ENCODE measurements around the gene TNS3.

Gene TNS3

DNA sequence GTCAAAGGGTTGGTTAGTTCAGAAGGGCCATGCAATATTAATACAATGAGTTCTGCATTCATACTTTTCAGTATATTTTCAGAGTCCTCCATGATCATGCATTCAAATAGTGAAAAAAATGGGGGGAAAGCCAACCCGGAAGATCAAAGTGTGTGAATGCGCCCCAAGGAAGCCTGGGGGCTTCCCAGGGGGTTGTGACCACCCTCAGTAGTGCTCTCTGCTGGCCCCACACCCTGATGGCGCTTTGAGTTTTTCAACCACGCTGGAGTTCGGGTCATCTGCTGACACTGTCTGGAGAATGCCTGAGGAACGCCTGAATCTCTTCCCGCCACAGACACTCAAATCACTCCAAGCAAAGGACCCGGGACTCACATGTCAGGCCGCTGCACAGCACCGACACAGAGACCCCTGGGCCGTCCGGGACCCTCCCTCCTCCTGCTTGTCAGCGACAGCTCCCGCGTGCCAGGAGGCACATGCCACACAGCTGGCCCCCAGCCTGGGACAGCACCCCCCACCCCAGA, 1.0 kb downstream of the TNS3 start:
- Histone ChIP-seq H3K9ac (ENCODE audit: low read depth, low read length) (peak overlapping the region; percentile 64; the same call in 1 of the 2 replicates), H3K4me1 (ENCODE audit: insufficient read depth, low read length) (peaks cover 20% of the 10 kb centered on the region), H3K36me3 (ENCODE audit: insufficient read depth, low read length) (no peaks in the 10 kb centered on the region), H3K9me3 (ENCODE audit: control insufficient read depth, insufficient read depth, low read length) (no peaks in the 10 kb centered on the region)

DNA sequence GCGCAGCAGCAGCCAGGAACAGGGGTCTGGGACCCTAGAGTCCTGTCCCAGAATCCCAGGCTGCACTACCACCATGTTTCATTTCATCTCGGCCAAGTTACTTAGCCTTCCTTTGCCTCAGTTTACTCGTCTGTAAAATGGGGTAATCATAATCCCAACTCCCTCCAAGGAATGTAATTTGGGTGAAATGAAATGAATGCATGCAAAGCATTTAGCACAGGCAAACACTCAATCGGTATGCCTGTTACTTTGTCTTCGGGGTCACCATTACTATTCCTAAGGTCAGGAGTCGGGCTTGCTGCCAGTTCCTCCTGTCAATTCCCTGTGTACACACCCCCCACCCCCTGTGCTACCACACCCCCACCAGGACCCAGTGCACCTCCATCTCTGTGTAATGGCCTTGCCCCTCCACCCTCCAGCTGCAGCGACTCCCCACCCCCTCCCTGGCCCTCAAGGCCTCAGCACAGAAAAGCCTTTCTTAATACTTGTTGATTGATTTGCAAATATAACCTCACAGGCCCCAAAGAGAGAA, 1.7 kb downstream of the TNS3 start:
- no peaks in the 10 kb centered on the region for H3K36me3 ChIP-seq (ENCODE audit: insufficient read depth, low read length)
- peak overlapping the region; percentile 64; the same call in 1 of the 2 replicates for H3K9ac ChIP-seq (ENCODE audit: low read depth, low read length)
- H3K9me3 ChIP-seq (ENCODE audit: control insufficient read depth, insufficient read depth, low read length), result no peaks in the 10 kb centered on the region
- H3K4me1 ChIP-seq (ENCODE audit: insufficient read depth, low read length), result peaks cover 20% of the 10 kb centered on the region

DNA sequence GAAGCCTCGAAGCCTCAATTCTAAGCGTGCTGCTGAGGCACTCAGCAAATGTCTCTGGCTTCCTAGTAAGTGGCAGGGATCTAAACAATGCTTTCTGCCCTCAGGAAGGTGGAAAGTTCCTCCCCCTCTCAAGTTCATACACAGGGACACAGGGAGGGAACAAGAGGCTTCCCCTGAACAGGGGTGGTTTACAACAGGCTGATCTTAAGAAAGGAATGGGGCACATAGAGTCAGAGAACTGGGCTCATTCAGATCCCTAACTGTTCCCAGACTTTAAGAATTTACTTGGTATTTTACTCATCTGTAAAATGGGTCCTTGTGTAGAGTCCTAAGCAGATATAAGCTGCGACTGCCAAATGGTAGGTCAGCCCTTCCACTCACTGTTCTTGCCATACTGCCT, 2.5 kb downstream of the TNS3 start:
- Histone ChIP-seq H3K36me3 (ENCODE audit: insufficient read depth, low read length) (no peaks in the 10 kb centered on the region), H3K9ac (ENCODE audit: low read depth, low read length) (no peak overlapping the region), H3K9me3 (ENCODE audit: control insufficient read depth, insufficient read depth, low read length) (no peaks in the 10 kb centered on the region), H3K4me1 (ENCODE audit: insufficient read depth, low read length) (peaks cover 20% of the 10 kb centered on the region)

DNA sequence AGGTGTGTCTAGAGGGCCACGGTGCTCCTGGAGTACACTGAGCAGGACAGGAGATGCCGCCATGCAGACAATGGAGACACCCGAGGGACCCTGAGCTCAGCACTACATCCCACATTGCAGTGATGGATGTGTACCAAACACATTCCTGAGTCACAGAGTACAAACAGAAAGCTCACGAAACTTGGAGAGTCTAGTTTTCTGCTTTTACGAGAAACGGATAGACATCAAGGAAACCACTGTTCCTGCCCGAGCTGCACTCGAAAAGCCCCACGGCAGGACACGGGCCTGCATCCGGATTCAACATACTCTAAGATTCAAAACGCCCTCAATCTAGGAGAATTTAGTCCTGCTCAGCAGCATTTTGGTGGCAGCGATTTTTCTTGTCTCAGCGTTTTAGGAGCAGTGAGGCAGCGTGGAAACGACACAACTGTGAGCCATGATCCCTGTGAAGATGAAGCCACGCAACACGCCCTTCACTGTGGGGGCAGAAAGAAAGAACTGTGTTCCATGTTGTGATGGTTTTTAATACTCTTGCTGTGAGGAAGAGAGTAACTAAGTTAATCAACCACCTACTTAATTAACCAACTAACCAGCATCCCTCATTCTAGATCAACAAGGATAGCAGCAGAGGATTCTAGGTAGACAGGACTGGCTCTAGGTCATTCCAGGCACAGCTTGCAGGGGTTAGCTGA, 3.2 kb downstream of the TNS3 start:
- Histone ChIP-seq H3K36me3 (ENCODE audit: insufficient read depth, low read length) (no peaks in the 10 kb centered on the region), H3K9ac (ENCODE audit: low read depth, low read length) (no peak overlapping the region), H3K9me3 (ENCODE audit: control insufficient read depth, insufficient read depth, low read length) (no peaks in the 10 kb centered on the region), H3K4me1 (ENCODE audit: insufficient read depth, low read length) (peaks cover 26% of the 10 kb centered on the region)

DNA sequence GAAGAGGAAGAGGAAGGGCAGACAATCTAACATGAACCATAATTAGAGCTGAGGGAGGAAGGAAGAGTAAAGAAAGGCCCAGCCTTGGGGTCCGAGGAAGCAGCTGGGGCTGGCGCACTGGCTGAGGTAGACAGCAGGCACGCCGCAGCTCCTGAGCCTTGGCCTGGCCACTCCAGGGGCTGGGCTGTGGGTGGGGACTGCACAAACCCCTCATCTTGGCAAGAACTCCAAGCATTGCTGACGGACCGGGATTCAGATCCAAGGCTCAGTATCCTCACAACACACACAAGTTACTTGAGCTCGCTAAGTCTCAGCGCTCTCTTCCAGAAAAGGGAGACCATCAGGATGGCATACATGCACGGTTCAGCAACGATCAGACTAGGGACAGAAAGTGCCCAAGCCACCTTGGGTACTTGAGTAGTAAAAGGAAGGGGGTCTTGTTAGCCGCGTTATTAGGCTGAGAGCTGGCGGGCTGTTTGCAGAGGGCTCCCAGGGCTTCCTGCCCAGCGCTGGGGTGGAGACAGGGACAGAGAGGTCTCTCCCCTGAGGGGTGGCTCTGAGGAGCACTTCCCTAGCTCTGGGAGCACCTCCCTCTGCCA, 4.5 kb downstream of the TNS3 start:
- Histone ChIP-seq H3K9ac (ENCODE audit: low read depth, low read length) (no peak overlapping the region), H3K4me1 (ENCODE audit: insufficient read depth, low read length) (peaks cover 32% of the 10 kb centered on the region), H3K36me3 (ENCODE audit: insufficient read depth, low read length) (no peaks in the 10 kb centered on the region), H3K9me3 (ENCODE audit: control insufficient read depth, insufficient read depth, low read length) (no peaks in the 10 kb centered on the region)

DNA sequence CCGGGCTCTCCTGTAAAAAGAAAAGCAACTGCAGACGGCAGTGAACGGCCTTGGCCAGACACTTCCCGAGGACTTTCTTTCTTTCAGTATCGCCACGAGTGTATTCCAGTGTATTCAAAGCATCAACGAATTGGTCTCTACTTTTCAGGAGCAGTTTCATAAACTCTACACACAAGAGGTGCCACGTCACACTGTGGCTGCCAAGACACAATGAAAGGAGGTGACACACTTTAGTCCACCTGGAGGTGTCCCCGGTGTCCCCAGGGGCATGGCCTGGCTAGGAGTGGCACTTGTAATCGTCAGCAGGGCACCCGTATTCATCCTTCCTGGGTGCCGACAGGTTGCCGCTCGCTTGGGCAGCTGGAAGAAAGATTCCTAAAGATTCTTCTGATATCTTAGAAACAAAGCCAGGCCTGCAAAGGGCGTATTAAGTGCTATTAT, 5.0 kb downstream of the TNS3 start:
- Histone ChIP-seq H3K9me3 (ENCODE audit: control insufficient read depth, insufficient read depth, low read length) (no peaks in the 10 kb centered on the region), H3K36me3 (ENCODE audit: insufficient read depth, low read length) (no peaks in the 10 kb centered on the region), H3K4me1 (ENCODE audit: insufficient read depth, low read length) (peaks cover 32% of the 10 kb centered on the region), H3K9ac (ENCODE audit: low read depth, low read length) (no peak overlapping the region)

DNA sequence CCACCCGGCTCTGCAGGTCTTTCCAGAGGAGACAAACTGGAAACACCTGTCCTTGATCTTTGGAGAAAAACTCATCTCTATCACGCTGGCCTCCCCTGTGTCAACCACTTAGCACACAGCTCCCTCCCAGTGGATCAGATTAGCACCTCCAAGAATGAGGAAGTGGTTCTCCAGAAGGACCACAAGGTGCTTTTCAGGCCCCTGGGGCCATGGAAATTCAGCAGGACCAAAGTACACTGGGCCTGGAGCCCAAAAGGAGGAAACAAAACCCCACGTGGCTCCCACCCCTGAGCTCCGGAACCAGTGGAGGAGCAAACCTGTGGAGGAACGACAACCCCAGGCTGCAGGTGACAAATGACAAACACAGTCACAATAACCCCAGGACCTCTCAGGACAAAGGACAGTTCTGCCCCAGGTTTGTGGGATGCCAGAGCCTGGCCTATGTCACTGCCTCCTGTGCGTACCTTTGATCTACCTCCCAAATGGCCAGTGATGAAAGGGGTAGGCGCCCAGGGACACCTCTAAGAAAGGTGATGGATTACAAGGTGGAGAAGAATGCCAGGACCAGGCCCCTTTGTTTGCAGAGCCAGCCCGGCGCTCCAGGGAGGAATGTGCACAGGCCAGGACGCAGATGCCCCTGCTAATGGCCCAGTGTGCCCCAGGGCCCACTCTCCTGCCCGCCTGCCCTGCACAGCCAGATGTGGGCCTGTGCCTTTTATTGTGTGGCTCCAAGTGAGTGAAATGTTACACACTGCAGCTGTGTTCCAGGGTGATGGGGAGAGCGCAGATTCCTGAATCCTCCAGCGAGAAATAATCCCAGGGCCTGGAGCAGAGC, 5.7 kb downstream of the TNS3 start:
- no peaks in the 10 kb centered on the region for H3K9me3 ChIP-seq (ENCODE audit: control insufficient read depth, insufficient read depth, low read length)
- H3K9ac ChIP-seq (ENCODE audit: low read depth, low read length), result no peak overlapping the region
- H3K36me3 ChIP-seq (ENCODE audit: insufficient read depth, low read length), result no peaks in the 10 kb centered on the region
- H3K4me1 ChIP-seq (ENCODE audit: insufficient read depth, low read length), result peaks cover 32% of the 10 kb centered on the region

DNA sequence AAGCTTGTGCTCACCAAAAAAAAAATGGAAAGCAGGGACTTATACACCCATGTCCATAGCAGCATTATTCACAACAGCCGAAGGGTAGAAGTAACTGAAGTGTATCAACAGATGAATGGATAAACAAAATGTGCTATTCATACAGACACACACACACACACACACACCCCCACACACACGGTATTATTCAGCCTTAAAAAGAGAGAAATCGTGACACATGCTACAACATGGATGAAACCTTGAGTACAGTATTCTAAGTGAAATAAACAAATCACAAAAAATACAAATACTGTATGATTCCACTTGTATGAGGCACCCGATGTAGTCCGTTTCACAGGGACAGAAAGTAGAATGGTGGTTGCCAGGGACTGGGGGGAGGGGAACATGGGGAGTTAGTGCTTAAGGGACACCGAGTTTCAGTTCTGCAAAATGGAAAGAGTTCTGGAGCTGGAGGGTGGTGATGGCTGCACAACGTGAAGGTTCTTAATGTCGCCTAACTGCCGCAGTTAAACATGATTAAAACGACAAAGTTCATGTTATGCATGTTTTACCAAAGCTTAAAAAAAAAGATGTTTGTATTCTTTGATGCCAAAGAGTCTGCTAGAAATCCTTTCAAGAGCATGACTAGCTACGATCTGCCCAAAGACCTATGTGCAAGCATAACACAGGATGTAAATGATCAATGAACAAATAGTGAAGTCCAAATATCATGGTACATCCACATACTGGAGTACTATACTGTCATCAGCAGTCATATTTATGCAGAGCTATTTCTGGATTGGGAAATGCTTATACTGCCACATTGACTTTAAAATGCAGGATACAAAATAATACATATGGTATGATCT, 7.2 kb downstream of the TNS3 start:
- Histone ChIP-seq H3K36me3 (ENCODE audit: insufficient read depth, low read length) (no peaks in the 10 kb centered on the region; the same call in 1 of the 2 replicates), H3K4me1 (ENCODE audit: insufficient read depth, low read length) (peaks cover 29% of the 10 kb centered on the region), H3K9me3 (ENCODE audit: control insufficient read depth, insufficient read depth, low read length) (no peaks in the 10 kb centered on the region), H3K9ac (ENCODE audit: low read depth, low read length) (no peak overlapping the region)

GRCh38 chr7:47573758-47574481, 8.0 kb downstream of the TNS3 start:
- Histone ChIP-seq H3K4me1 (ENCODE audit: insufficient read depth, low read length) (peaks cover 21% of the 10 kb centered on the region), H3K9ac (ENCODE audit: low read depth, low read length) (no peak overlapping the region), H3K9me3 (ENCODE audit: control insufficient read depth, insufficient read depth, low read length) (no peaks in the 10 kb centered on the region), H3K36me3 (ENCODE audit: insufficient read depth, low read length) (no peaks in the 10 kb centered on the region; the same call in 1 of the 2 replicates)

DNA sequence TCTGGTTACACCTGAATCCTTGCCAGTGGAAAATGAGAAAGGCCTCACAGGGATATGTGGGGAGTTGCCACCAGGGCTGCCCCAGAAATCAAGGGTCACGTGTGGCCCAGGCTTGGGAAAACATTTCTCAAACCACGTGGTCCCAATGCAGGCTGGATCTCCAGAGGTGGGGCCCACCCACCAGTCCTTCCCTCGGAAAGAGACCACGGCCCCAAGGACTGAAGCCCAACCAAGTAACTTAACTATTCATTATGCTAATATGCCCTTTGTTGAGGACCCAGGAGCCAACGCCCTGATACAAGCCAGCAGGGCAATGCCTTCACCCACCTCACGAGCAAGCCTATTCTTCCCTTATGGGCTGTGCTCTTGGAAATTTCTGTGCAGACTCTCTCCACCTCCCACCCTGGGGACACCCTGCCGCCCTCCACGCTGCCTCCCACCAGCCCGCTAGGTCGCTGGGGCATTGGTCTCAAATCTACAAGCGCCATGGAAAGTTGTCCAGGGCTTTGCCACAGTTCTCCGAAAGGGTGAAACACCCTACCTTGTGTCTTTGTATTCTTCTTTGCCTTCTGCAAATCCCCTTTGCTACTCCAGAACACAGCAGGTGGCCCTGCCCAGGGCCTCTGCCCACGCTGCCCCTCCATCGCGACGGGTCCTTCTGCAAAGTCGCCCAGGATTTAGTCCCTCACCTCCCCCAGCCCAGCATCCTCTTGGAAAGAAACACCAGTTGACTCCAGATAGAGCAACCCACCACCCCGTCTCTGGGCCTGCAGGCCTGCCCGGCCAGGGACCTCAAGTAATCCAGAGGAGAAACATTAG, 8.8 kb downstream of the TNS3 start:
- Histone ChIP-seq H3K36me3 (ENCODE audit: insufficient read depth, low read length) (no peaks in the 10 kb centered on the region; the same call in 1 of the 2 replicates), H3K9ac (ENCODE audit: low read depth, low read length) (no peak overlapping the region), H3K9me3 (ENCODE audit: control insufficient read depth, insufficient read depth, low read length) (no peaks in the 10 kb centered on the region), H3K4me1 (ENCODE audit: insufficient read depth, low read length) (peaks cover 19% of the 10 kb centered on the region)

DNA sequence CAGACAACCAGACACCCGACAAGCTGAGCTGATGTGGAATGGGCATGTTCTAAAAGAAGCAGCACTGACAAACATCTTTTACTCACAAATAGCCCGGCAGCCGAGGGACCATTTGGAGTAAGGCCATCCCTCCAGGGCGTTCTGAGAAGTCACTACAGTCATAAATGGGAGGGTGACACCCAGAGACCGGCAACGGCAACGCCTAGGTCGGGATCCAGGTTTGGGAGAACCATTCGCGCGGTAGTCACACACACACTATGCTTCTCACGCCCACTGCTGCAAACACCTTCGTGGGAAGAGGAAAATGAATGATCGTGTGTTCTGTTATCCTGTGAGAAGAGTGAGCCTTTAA, 9.8 kb downstream of the TNS3 start:
- H3K4me1 ChIP-seq (ENCODE audit: insufficient read depth, low read length), result peaks cover 19% of the 10 kb centered on the region
- no peaks in the 10 kb centered on the region; the same call in 1 of the 2 replicates for H3K36me3 ChIP-seq (ENCODE audit: insufficient read depth, low read length)
- no peaks in the 10 kb centered on the region for H3K9me3 ChIP-seq (ENCODE audit: control insufficient read depth, insufficient read depth, low read length)
- no peak overlapping the region for H3K9ac ChIP-seq (ENCODE audit: low read depth, low read length)

DNA sequence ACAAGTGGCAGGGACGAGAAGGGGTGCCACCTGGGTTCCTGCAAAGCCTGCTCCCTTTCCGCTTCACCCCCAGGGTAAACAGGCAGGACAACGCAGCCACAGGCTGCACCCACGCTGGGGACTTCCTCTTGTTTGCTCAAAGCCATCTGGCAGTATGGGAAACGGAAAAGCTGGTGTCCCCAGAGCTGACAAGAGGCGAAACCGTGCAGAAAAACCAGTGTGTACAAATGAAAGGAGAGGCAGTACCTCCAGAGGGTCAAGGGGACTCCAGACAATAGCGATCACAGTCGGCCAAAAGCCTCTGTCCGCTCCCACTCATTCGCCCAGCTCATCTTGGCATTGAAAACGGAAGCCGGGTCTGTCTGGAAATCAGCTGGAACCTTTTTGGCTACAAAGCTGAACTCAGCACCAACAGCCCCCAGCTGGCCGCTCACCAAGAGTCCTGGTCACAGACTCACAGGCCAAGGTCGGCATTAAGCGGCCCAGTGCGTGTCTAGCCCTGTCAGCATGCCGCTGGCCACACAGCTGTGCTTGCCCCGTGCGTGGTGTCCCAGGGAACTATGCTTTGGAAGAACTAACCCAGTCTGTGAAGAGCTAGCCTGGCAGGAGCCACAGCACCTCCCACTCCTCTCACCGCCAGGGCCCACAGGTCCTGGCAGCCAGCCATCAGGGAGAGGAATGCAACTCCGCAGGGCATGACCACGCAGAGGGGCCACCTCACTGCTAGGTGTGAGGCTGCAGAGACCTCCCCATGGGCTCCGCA, 10.4 kb downstream of the TNS3 start:
- no peaks in the 10 kb centered on the region for H3K9me3 ChIP-seq (ENCODE audit: control insufficient read depth, insufficient read depth, low read length)
- no peak overlapping the region for H3K9ac ChIP-seq (ENCODE audit: low read depth, low read length)
- H3K36me3 ChIP-seq (ENCODE audit: insufficient read depth, low read length), result no peaks in the 10 kb centered on the region; the same call in 1 of the 2 replicates
- peaks cover 19% of the 10 kb centered on the region for H3K4me1 ChIP-seq (ENCODE audit: insufficient read depth, low read length)
